Testis (tissue), 3 donors: Measurements from ENCODE around the gene HSPA14. TPM values are rescaled to one million over a fixed set of nuclear protein-coding genes. Genes with fewer than 3 reads are reported as not detected.

Source experiments
- DNase-seq: peaks from one replicate; pipeline ENCODE4 v3.0.0-alpha.2; 2019
- H3K27ac ChIP-seq, 2 donors: fragments of 200-600 bp; sonication (generic); one replicate each; pipeline ENCODE4 v1.5.1; 2019
- H3K27me3 ChIP-seq: fragments of 200-600 bp; sonication (generic); one replicate; pipeline ENCODE4 v1.5.1; 2019
- H3K36me3 ChIP-seq: fragments of 200-600 bp; sonication (generic); one replicate; pipeline ENCODE4 v1.5.1; 2017; ENCODE audit warnings: low read depth; ENCODE audit errors: missing control alignments
- H3K4me1 ChIP-seq: fragments of 200-600 bp; sonication (generic); one replicate; pipeline ENCODE4 v1.5.1; 2019
- H3K4me3 ChIP-seq, 2 donors: fragments of 200-600 bp; sonication (generic); one replicate each; pipeline ENCODE4 v1.5.1; 2017 to 2019
- H3K9me3 ChIP-seq: fragments of 200-600 bp; sonication (generic); one replicate; pipeline ENCODE4 v1.5.1; 2017
- CTCF ChIP-seq, 3 experiments: fragments of 450-650 bp in 2 of 3; fragments of 200-600 bp in 1 of 3; sonication (generic) in 1 of 3; IDR thresholded peaks; one replicate each; pipeline ENCODE4 v1.5.1; 2016 to 2019; ENCODE audit warnings: antibody characterized with exemption in 3 of 3, mild to moderate bottlenecking in 2 of 3, moderate library complexity in 1 of 3
- POLR2A ChIP-seq: fragments of 450-650 bp; IDR thresholded peaks from one replicate; pipeline ENCODE4 v1.6.1; 2017; ENCODE audit warnings: antibody characterized with exemption, mild to moderate bottlenecking, moderate library complexity
- WGBS, 2 donors: methylation state at CpG; one replicate each; pipeline ENCODE4 v1.1.5; 2018; 5-methylcytosine and 5-hydroxymethylcytosine counted together
- intact Hi-C: fragments of 100-400 bp; cut with DNase I; formaldehyde crosslinking; loops from one replicate; pipeline ENCODE4 v1.15.1; 2023; ENCODE audit warnings: low total_unique reads
- polyA plus RNA-seq: library from polyadenylated mRNA; stranded (reverse); fragments of 350-450 nt; fragmentation: Illumina TruSeq; extraction: RNeasy Lipid Tissue Mini Kit (QIAGEN cat#74804); gene quantifications from one replicate; pipeline ENCODE4 v1.2.3, GENCODE V29; 2014; ENCODE audit warnings: low read depth, low replicate concordance; ENCODE audit not compliant: insufficient read depth
- total RNA-seq, 2 donors: library from RNA; depleted of rRNA; stranded (reverse); fragments of >200 nt; gene quantifications; one replicate each; pipeline ENCODE4 v1.2.3, GENCODE V29; 2016

The HSPA14 gene
- total and polyA plus RNA-seq, 3 donors from 2014 or later: 20.5 to 41.5 (median 24.6) TPM

GRCh38 chr10:14873090-14873760, 35.1 kb downstream of the HSPA14 start:
- Histone ChIP-seq H3K4me3 (no peak overlapping the region), H3K27me3 (no peaks in the 10 kb centered on the region), H3K9me3 (no peaks in the 10 kb centered on the region), H3K27ac (no peak overlapping the region), H3K36me3 (no peaks in the 10 kb centered on the region), H3K4me1 (no peaks in the 10 kb centered on the region)
- no peak for TF ChIP-seq POLR2A
- 75 to 86% methylated on average over 2 of the region's 2 CpGs for WGBS, 2 donors
- intact Hi-C loops: no loop called here
- no peak for DNase-seq

GRCh38 chr10:14875941-14876340, 37.8 kb downstream of the HSPA14 start:
- intact Hi-C loops: no loop called here
- 70 to 80% methylated on average over 12 of the region's 12 CpGs for WGBS, 2 donors

GRCh38 chr10:14876764-14877163, 38.7 kb downstream of the HSPA14 start:
- TF ChIP-seq CTCF (IDR thresholded peaks at IDR 0.05) (no peak), POLR2A (no peak)
- no peak for DNase-seq
- Histone ChIP-seq H3K9me3 (no peaks in the 10 kb centered on the region), H3K36me3 (no peaks in the 10 kb centered on the region), H3K4me1 (peaks cover 7% of the 10 kb centered on the region), H3K4me3 (peak overlapping the region in 1 of 2 donors; percentile 89), H3K27ac (peak overlapping the region in 1 of 2 donors; percentile 98), H3K27me3 (no peaks in the 10 kb centered on the region)
- intact Hi-C loops: no loop called here
- 65 to 66% methylated on average over 9 of the region's 9 CpGs for WGBS, 2 donors

More at GRCh38 chr10:14875941-14876340, 37.8 kb downstream of the HSPA14 start:
- DNase-seq: no peak
- no peaks in the 10 kb centered on the region for H3K27me3 ChIP-seq
- H3K36me3 ChIP-seq: no peaks in the 10 kb centered on the region
- peaks cover 7% of the 10 kb centered on the region for H3K4me1 ChIP-seq
- H3K4me3 ChIP-seq: no peak overlapping the region
- no peaks in the 10 kb centered on the region for H3K9me3 ChIP-seq
- TF ChIP-seq CTCF (IDR thresholded peaks at IDR 0.05) (no peak), POLR2A (no peak)
- no peak overlapping the region for H3K27ac ChIP-seq

- peak; percentile 97 for DNase-seq
- H3K9me3 ChIP-seq: no peaks in the 10 kb centered on the region
- H3K36me3 ChIP-seq: no peaks in the 10 kb centered on the region
- 0 to 1% methylated on average over 1 to 51 of the region's 102 CpGs for WGBS, 2 donors
- H3K27ac ChIP-seq: peak within 1 kb of the TSS; percentile 96 to 98
- peak within 1 kb of the TSS; percentile 89 to 97 for H3K4me3 ChIP-seq
- no peaks in the 10 kb centered on the region for H3K27me3 ChIP-seq
- intact Hi-C loops: no loop called here
- TF ChIP-seq CTCF (IDR thresholded peaks at IDR 0.05) (no peak), POLR2A (peak; percentile 38)
- H3K4me1 ChIP-seq: peaks cover 7% of the 10 kb centered on the region
Observed at GRCh38 chr10:14878266-14879123, 40.4 kb downstream of the HSPA14 start, which contains the start of gene SUV39H2. TSS of gene SUV39H2 (plus strand) at chr10:14878866. CDS start at chr10:14878889, 23 bp downstream.
